Measurements from ENCODE around the gene SORCS2.

SORCS2 gene

GRCh38 chr4:7309181-7309580, 116.8 kb downstream of the SORCS2 start:
- no peak for DNase-seq

- DNase-seq, result no peak
Observed at GRCh38 chr4:7309636-7310390, 117.5 kb downstream of the SORCS2 start.

GRCh38 chr4:7310451-7310850, 118.1 kb downstream of the SORCS2 start:
- no peak for DNase-seq

- no peak for DNase-seq
Observed at GRCh38 chr4:7311205-7311604, 118.9 kb downstream of the SORCS2 start.

GRCh38 chr4:7312691-7313090, 120.4 kb downstream of the SORCS2 start:
- no peak for DNase-seq

GRCh38 chr4:7313347-7313811, 121.0 kb downstream of the SORCS2 start:
- DNase-seq, result no peak

- no peak for DNase-seq
Observed at GRCh38 chr4:7313991-7314390, 121.7 kb downstream of the SORCS2 start.

- no peak for DNase-seq
Observed at GRCh38 chr4:7315286-7315685, 122.9 kb downstream of the SORCS2 start.

- no peak for DNase-seq
Observed at GRCh38 chr4:7315935-7316334, 123.6 kb downstream of the SORCS2 start.

GRCh38 chr4:7319024-7319423, 126.7 kb downstream of the SORCS2 start:
- DNase-seq, result no peak

- DNase-seq, result no peak
Observed at GRCh38 chr4:7320206-7320797, 128.0 kb downstream of the SORCS2 start.

- no peak for DNase-seq
Observed at GRCh38 chr4:7322166-7322991, 130.0 kb downstream of the SORCS2 start.

GRCh38 chr4:7323461-7323871, 131.1 kb downstream of the SORCS2 start:
- DNase-seq, result no peak

- no peak for DNase-seq
Observed at GRCh38 chr4:7323872-7324650, 131.7 kb downstream of the SORCS2 start.

GRCh38 chr4:7324651-7325121, 132.3 kb downstream of the SORCS2 start:
- no peak for DNase-seq

- DNase-seq, result no peak
Observed at GRCh38 chr4:7325541-7325940, 133.2 kb downstream of the SORCS2 start.

GRCh38 chr4:7326306-7326692, 134.0 kb downstream of the SORCS2 start:
- no peak for DNase-seq

- DNase-seq, result no peak
Observed at GRCh38 chr4:7326693-7327340, 134.5 kb downstream of the SORCS2 start.

- no peak for DNase-seq
Observed at GRCh38 chr4:7327341-7327885, 135.1 kb downstream of the SORCS2 start.

GRCh38 chr4:7328162-7328912, 136.0 kb downstream of the SORCS2 start:
- DNase-seq, result no peak
